ENCODE results near the gene ZBTB40.

ZBTB40 gene

GRCh38 chr1:22534951-22535350, 83.3 kb downstream of the ZBTB40 start:
- DNase-seq: no peak

- DNase-seq: no peak
Observed at GRCh38 chr1:22535399-22535798, 83.7 kb downstream of the ZBTB40 start.

GRCh38 chr1:22536506-22536905, 84.9 kb downstream of the ZBTB40 start:
- DNase-seq: no peak

GRCh38 chr1:22537441-22538139, 85.9 kb downstream of the ZBTB40 start:
- DNase-seq: no peak

GRCh38 chr1:22539510-22540118, 88.0 kb downstream of the ZBTB40 start:
- no peak for DNase-seq

GRCh38 chr1:22540337-22540736, 88.7 kb downstream of the ZBTB40 start:
- DNase-seq: no peak

GRCh38 chr1:22542886-22543285, 91.2 kb downstream of the ZBTB40 start:
- DNase-seq: no peak

- DNase-seq: no peak
Observed at GRCh38 chr1:22543679-22544078, 92.0 kb downstream of the ZBTB40 start.

GRCh38 chr1:22544606-22545005, 93.0 kb downstream of the ZBTB40 start:
- DNase-seq: no peak

- no peak for DNase-seq
Observed at GRCh38 chr1:22545141-22545540, 93.5 kb downstream of the ZBTB40 start.

GRCh38 chr1:22547186-22547817, 95.7 kb downstream of the ZBTB40 start:
- DNase-seq: no peak

- DNase-seq: no peak
Observed at GRCh38 chr1:22547818-22548462, 96.3 kb downstream of the ZBTB40 start.

- no peak for DNase-seq
Observed at GRCh38 chr1:22550021-22550420, 98.4 kb downstream of the ZBTB40 start.

GRCh38 chr1:22551591-22551990, 99.9 kb downstream of the ZBTB40 start:
- no peak for DNase-seq

- DNase-seq: no peak
Observed at GRCh38 chr1:22552021-22552420, 100.4 kb downstream of the ZBTB40 start.

- no peak for DNase-seq
Observed at GRCh38 chr1:22553104-22553880, 101.6 kb downstream of the ZBTB40 start.

GRCh38 chr1:22553991-22554522, 102.4 kb downstream of the ZBTB40 start:
- DNase-seq: no peak

GRCh38 chr1:22555371-22555656, 103.7 kb downstream of the ZBTB40 start:
- no peak for DNase-seq

- DNase-seq: no peak
Observed at GRCh38 chr1:22556391-22557104, 104.9 kb downstream of the ZBTB40 start.

GRCh38 chr1:22557341-22557950, 105.8 kb downstream of the ZBTB40 start:
- no peak for DNase-seq

Data from NCI-H1694 (cell line).